PC-9 (cell line): ENCODE results near the gene BCL11B. TPM values are rescaled to one million over a fixed set of nuclear protein-coding genes. Genes with fewer than 3 reads are reported as not detected.

ENCODE experiments used
- BruUV-seq: library from RNA; stranded (reverse); fragments of 400-500 nt; replicated peaks from 2 replicates; lab custom pipeline; 2021; lab: Mats Ljungman, UMichigan
- CTCF ChIA-PET: fragments of 300-600 bp; sonication (Branson Sonifier 250); formaldehyde crosslinking; loops from one replicate; lab custom pipeline; 2022; ENCODE audit warnings: antibody characterized with exemption; lab: Charles Lee
- POLR2A ChIA-PET: fragments of 300-600 bp; sonication (Branson Sonifier 250); formaldehyde crosslinking; loops from one replicate; lab custom pipeline; 2022; ENCODE audit warnings: antibody characterized with exemption; ENCODE audit not compliant: unreplicated experiment; lab: Charles Lee
- DNase-seq, 2 experiments: peaks; one replicate each; pipeline versions ENCODE4 v3.0.0 to v3.0.0-alpha.2; 2015 to 2022; ENCODE audit warnings: mixed read lengths in 1 of 2
- H2AFZ ChIP-seq: fragments of 200-600 bp; sonication (generic); 2 replicates; pipeline ENCODE4 v1.8.1; 2017; ENCODE audit warnings: antibody characterized with exemption
- H3F3A ChIP-seq: fragments of 200-600 bp; sonication (generic); 2 replicates; pipeline ENCODE4 v1.8.1; 2017; ENCODE audit warnings: antibody characterized with exemption, mild to moderate bottlenecking, low read depth; ENCODE audit not compliant: insufficient read depth
- H3K27ac ChIP-seq: fragments of 200-600 bp; sonication (generic); 2 replicates; pipeline ENCODE4 v1.6.1; 2016; ENCODE audit warnings: mixed run types
- H3K27me3 ChIP-seq: fragments of 200-600 bp; sonication (generic); 2 replicates; pipeline ENCODE4 v1.6.1; 2016; ENCODE audit warnings: low read depth, mixed run types; ENCODE audit not compliant: insufficient read depth
- H3K36me3 ChIP-seq: fragments of 200-600 bp; sonication (generic); 2 replicates; pipeline ENCODE4 v1.6.1; 2016; ENCODE audit warnings: low read depth, mixed run types
- H3K4me1 ChIP-seq: fragments of 200-600 bp; sonication (generic); replicated peaks from 2 replicates; pipeline ENCODE4 v1.6.1; 2016; ENCODE audit warnings: mixed run types; ENCODE audit not compliant: insufficient read depth
- H3K4me2 ChIP-seq: fragments of 200-600 bp; sonication (generic); 2 replicates; pipeline ENCODE4 v1.6.1; 2017; ENCODE audit warnings: mixed run types
- H3K4me3 ChIP-seq: fragments of 200-600 bp; sonication (generic); 2 replicates; pipeline ENCODE4 v1.6.1; 2016; ENCODE audit warnings: mixed run types
- H3K79me2 ChIP-seq: fragments of 200-600 bp; sonication (generic); 2 replicates; pipeline ENCODE4 v1.6.1; 2017; ENCODE audit warnings: low read depth, mixed run types
- H3K9me2 ChIP-seq: fragments of 200-600 bp; sonication (generic); 2 replicates; pipeline ENCODE4 v1.8.1; 2017; ENCODE audit warnings: mild to moderate bottlenecking; ENCODE audit not compliant: insufficient read depth
- H3K9me3 ChIP-seq: fragments of 200-600 bp; sonication (generic); 2 replicates; pipeline ENCODE4 v1.8.1; 2016; ENCODE audit warnings: low read depth; ENCODE audit not compliant: insufficient read depth
- H4K20me1 ChIP-seq: fragments of 200-600 bp; sonication (generic); 2 replicates; pipeline ENCODE4 v1.8.1; 2017; ENCODE audit not compliant: insufficient read depth
- EZH2 ChIP-seq: fragments of 200-600 bp; sonication (generic); IDR thresholded peaks from 2 replicates; pipeline ENCODE4 v1.8.0; 2017; ENCODE audit warnings: antibody characterized with exemption, low read depth
- intact Hi-C: fragments of 100-400 bp; cut with micrococcal nuclease; formaldehyde crosslinking; loops from one replicate; pipeline ENCODE4 v1.10.0; 2022; ENCODE audit not compliant: unreplicated experiment
- total RNA-seq: library from RNA; stranded (reverse); gene quantifications from 2 replicates; pipeline ENCODE4 v1.2.3, GENCODE V29; 2021
- TF ChIP-seq, protein P1 (sequence below): fragments of 200-600 bp; sonication (generic); conservative IDR thresholded peaks from 2 replicates; pipeline ENCODE4 v1.6.1; 2017; ENCODE audit warnings: mixed run types, antibody characterized with exemption, mild to moderate bottlenecking, moderate library complexity

Gene BCL11B
- total RNA-seq, 1 experiment from 2014 or later: not detected

DNA sequence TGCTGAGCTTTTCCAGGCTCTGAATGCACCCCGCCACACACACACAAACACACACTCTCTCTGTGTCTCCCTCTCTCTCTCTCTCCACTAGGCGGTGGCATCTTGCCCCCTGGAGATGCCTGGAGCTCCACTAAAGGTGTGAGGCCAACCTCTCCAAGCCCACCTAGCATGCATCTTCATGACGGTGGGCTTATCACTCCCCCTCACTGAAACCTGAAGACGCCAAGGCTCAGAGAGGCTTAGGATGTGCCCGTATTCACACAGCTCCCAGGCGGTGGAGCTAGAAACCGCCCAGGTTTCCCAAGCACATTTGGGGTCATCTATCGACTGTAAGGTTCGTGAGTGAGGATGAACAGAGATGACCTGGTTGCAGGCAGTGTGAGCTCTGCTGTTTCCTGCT lies 42.6 kb upstream of the BCL11B start:
- no TSS peak for BruUV-seq
- Histone ChIP-seq H3K4me1 (no peaks in the 10 kb centered on the region), H3K27me3 (peaks cover 18% of the 10 kb centered on the region; the same call in 1 of the 2 replicates), H3F3A (no peaks in the 10 kb centered on the region), H3K36me3 (no peaks in the 10 kb centered on the region), H3K27ac (no peak overlapping the region), H4K20me1 (no peaks in the 10 kb centered on the region), H3K4me2 (no peak overlapping the region), H3K9me3 (no peaks in the 10 kb centered on the region), H2AFZ (no peak overlapping the region), H3K9me2 (no peaks in the 10 kb centered on the region), H3K79me2 (no peaks in the 10 kb centered on the region), H3K4me3 (no peak overlapping the region)
- ChIA-PET POLR2A (no interaction called here), CTCF (no interaction called here)
- no peak for DNase-seq
- no peak for TF ChIP-seq EZH2
- TF ChIP-seq, protein P1, sequence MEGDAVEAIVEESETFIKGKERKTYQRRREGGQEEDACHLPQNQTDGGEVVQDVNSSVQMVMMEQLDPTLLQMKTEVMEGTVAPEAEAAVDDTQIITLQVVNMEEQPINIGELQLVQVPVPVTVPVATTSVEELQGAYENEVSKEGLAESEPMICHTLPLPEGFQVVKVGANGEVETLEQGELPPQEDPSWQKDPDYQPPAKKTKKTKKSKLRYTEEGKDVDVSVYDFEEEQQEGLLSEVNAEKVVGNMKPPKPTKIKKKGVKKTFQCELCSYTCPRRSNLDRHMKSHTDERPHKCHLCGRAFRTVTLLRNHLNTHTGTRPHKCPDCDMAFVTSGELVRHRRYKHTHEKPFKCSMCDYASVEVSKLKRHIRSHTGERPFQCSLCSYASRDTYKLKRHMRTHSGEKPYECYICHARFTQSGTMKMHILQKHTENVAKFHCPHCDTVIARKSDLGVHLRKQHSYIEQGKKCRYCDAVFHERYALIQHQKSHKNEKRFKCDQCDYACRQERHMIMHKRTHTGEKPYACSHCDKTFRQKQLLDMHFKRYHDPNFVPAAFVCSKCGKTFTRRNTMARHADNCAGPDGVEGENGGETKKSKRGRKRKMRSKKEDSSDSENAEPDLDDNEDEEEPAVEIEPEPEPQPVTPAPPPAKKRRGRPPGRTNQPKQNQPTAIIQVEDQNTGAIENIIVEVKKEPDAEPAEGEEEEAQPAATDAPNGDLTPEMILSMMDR: no peak
- intact Hi-C loops: no loop called here

DNA sequence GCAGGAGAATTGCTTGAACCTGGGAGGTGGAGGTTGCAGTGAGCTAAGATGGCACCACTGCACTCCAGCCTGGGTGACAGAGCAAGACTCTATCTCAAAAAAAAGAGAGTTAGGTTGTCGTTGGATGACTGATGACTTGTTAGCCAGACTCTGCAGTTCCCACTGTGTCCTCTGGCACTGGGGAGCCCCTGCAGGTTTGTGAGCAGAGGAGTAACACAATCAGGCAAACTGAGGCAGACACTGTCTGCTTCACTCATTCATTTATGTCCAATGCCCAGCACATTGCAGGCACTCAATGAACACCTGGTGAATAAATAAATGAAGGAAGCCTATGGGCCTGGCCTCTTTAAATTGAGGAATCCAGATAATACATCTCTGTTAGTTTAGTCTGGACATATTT lies 41.2 kb upstream of the BCL11B start:
- no peaks in the 10 kb centered on the region for H3K4me1 ChIP-seq
- no peaks in the 10 kb centered on the region for H3K36me3 ChIP-seq
- H3K4me3 ChIP-seq: no peak overlapping the region
- intact Hi-C loops: no loop called here
- H3K27me3 ChIP-seq: peaks cover 18% of the 10 kb centered on the region; the same call in 1 of the 2 replicates
- no peak for TF ChIP-seq EZH2
- TF ChIP-seq, protein P1: no peak
- DNase-seq: no peak
- no peaks in the 10 kb centered on the region for H3K79me2 ChIP-seq
- ChIA-PET CTCF (no interaction called here), POLR2A (no interaction called here)
- no peak overlapping the region for H3K27ac ChIP-seq
- no peak overlapping the region for H2AFZ ChIP-seq
- H3K4me2 ChIP-seq: no peak overlapping the region
- no peaks in the 10 kb centered on the region for H3F3A ChIP-seq
- H3K9me3 ChIP-seq: no peaks in the 10 kb centered on the region
- H4K20me1 ChIP-seq: no peaks in the 10 kb centered on the region
- BruUV-seq: no TSS peak
- no peaks in the 10 kb centered on the region for H3K9me2 ChIP-seq

DNA sequence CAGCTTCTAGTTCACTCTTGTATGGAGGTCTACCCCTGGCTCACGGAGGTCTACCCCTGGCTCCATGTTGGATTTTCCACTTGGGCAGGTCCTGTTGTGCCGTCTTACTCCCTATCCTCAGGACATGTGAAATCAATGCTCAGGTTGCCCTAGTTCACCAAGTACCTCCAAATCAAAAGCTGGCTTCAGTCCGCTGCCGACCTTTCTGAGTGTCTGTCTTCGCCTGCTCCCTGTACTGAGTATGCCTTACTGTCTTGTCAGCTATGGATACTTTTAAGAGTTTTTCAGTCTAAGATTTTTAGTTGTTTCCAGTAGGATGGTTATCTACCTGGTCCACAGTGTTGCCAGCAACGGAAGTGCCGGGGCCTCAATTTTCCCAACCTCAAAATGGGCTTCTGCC lies 40.1 kb upstream of the BCL11B start:
- Histone ChIP-seq H3K9me2 (no peaks in the 10 kb centered on the region), H3K9me3 (no peaks in the 10 kb centered on the region), H3K4me3 (no peak overlapping the region), H2AFZ (no peak overlapping the region), H3K4me2 (no peak overlapping the region), H3K36me3 (no peaks in the 10 kb centered on the region), H3K27ac (no peak overlapping the region), H4K20me1 (no peaks in the 10 kb centered on the region), H3F3A (no peaks in the 10 kb centered on the region), H3K4me1 (no peaks in the 10 kb centered on the region), H3K27me3 (peaks cover 18% of the 10 kb centered on the region; the same call in 1 of the 2 replicates), H3K79me2 (no peaks in the 10 kb centered on the region)
- POLR2A ChIA-PET: no interaction called here
- TF ChIP-seq, protein P1: no peak
- no peak for TF ChIP-seq EZH2
- BruUV-seq: no TSS peak
- no peak for DNase-seq
- CTCF ChIA-PET: no interaction called here
- intact Hi-C loops: no loop called here
